Spleen (tissue), 11 donors: Measurements from ENCODE around the gene ZFYVE26. TPM values are rescaled to one million over a fixed set of nuclear protein-coding genes. Genes with fewer than 3 reads are reported as not detected.
A peak's percentile ranks its signal among the peaks of the same experiment; 100 is the strongest.

Experiments
- DNase-seq: peaks from one replicate; pipeline ENCODE4 v3.0.0-alpha.2; 2020
- H3K27ac ChIP-seq, 8 donors: fragments of 200-600 bp; sonication (generic) in 7 of 8; 1 replicate in 4 of 8; 2 replicates in 4 of 8; pipeline versions ENCODE4 v1.5.0 to v1.8.0; 2016 to 2021; ENCODE audit warnings: inconsistent platforms in 4 of 8, mild to moderate bottlenecking in 4 of 8, moderate library complexity in 1 of 8
- H3K27me3 ChIP-seq, 7 donors: fragments of 200-600 bp; sonication (generic) in 6 of 7; replicated peaks in 1 of 7; 1 replicate in 4 of 7; 2 replicates in 3 of 7; pipeline versions ENCODE4 v1.5.0 to v1.8.0; 2016 to 2021; ENCODE audit warnings: inconsistent platforms in 3 of 7, mild to moderate bottlenecking in 1 of 7
- H3K36me3 ChIP-seq, 6 donors: fragments of 200-600 bp; sonication (generic) in 5 of 6; 1 replicate in 4 of 6; 2 replicates in 2 of 6; pipeline versions ENCODE4 v1.5.0 to v1.8.0; 2016 to 2021; ENCODE audit warnings: inconsistent platforms in 2 of 6
- H3K4me1 ChIP-seq, 6 donors: fragments of 200-600 bp; sonication (generic) in 5 of 6; 1 replicate in 3 of 6; 2 replicates in 3 of 6; pipeline versions ENCODE4 v1.5.0 to v1.8.0; 2016 to 2021; ENCODE audit warnings: inconsistent platforms in 3 of 6
- H3K4me3 ChIP-seq, 8 donors: fragments of 200-600 bp; sonication (generic) in 7 of 8; 1 replicate in 4 of 8; 2 replicates in 4 of 8; pipeline versions ENCODE4 v1.5.0 to v1.8.0; 2016 to 2021; ENCODE audit warnings: inconsistent platforms in 4 of 8, mild to moderate bottlenecking in 4 of 8, moderate library complexity in 2 of 8
- H3K9me3 ChIP-seq, 8 donors: fragments of 200-600 bp; sonication (generic) in 7 of 8; 1 replicate in 4 of 8; 2 replicates in 4 of 8; pipeline versions ENCODE4 v1.5.0 to v1.8.0; 2016 to 2021; ENCODE audit warnings: inconsistent platforms in 4 of 8
- CTCF ChIP-seq, 11 experiments: fragments of 200-600 bp in 7 of 11; fragments of 450-650 bp in 4 of 11; sonication (generic) in 4 of 11; IDR thresholded peaks in 8 of 11; conservative IDR thresholded peaks in 3 of 11; 1 replicate in 7 of 11; 2 replicates in 4 of 11; pipeline versions ENCODE4 v1.4.0 to v1.8.0; 2016 to 2021; ENCODE audit warnings: antibody characterized with exemption in 11 of 11, inconsistent platforms in 4 of 11, mild to moderate bottlenecking in 1 of 11
- POLR2A ChIP-seq, 3 donors: fragments of 450-650 bp; IDR thresholded peaks; one replicate each; pipeline ENCODE4 v1.5.1; 2017; ENCODE audit warnings: antibody characterized with exemption in 3 of 3, mild to moderate bottlenecking in 1 of 3
- POLR2AphosphoS5 ChIP-seq, 3 donors: sonication (generic); formaldehyde crosslinking; IDR thresholded peaks; one replicate each; pipeline ENCODE4 v1.5.1; 2017; ENCODE audit warnings: antibody characterized with exemption in 3 of 3
- WGBS, 5 donors: extraction: QIAGEN DNeasy Blood & Tissue Kit in 3 of 5; methylation state at CpG; one replicate each; pipeline versions ENCODE4 v1.1.5 to v1.1.7; 2013 to 2018; 5-methylcytosine and 5-hydroxymethylcytosine counted together
- intact Hi-C: fragments of 100-400 bp; cut with DNase I; formaldehyde crosslinking; loops from one replicate; pipeline ENCODE4 v1.15.0; 2023; ENCODE audit warnings: low total_unique reads
- polyA plus RNA-seq, 3 donors: library from polyadenylated mRNA; stranded (reverse); fragments of 200-250 nt; gene quantifications; one replicate each; pipeline ENCODE4 v1.2.1, GENCODE V29; 2013
- total RNA-seq, 7 donors: library from RNA; depleted of rRNA in 3 of 7; stranded (reverse); fragments of >200 nt in 3 of 7; fragmentation: NEBNext Ultra II Directional in 4 of 7; extraction: Animal tissue kit (Norgen Biotek cat#: 25700) in 4 of 7; gene quantifications; one replicate each; pipeline versions ENCODE4 v1.1.0 to v1.2.1, GENCODE V29; 2016 to 2021
- donor health status: healthy with polysubstance abuse.
- donor health status: DM: no; HTN: no; CAD: no; lungs with moderate emphysema.
- donor health status: DM: no; HTN: no; CAD: no.
- donor health status: Bipolar disorder and iron deficiency.
- donor health status: healthy.
- donor health status: DM: no; HTN: no; CAD: no.
- donor health status: DM: yes; HTN: yes; CAD: no.

Gene ZFYVE26
- total and polyA plus RNA-seq, 10 donors = 3.6 to 43.5 (median 35.5) TPM

GRCh38 chr14:67851785-67852410 lies 35.5 kb upstream of the ZFYVE26 start:
- WGBS, 5 donors = 63 to 100% (median 69%) methylated on average over 1 to 9 of the region's 9 CpGs
- intact Hi-C loops = no loop called here
- H3K9me3 ChIP-seq = peaks cover 0 to 21% (median 13%) of the 10 kb centered on the region in 8 donors

GRCh38 chr14:67850066-67850830 lies 33.9 kb upstream of the ZFYVE26 start:
- Histone ChIP-seq H3K9me3 (peaks cover 0 to 24% (median 13%) of the 10 kb centered on the region in 8 donors), H3K36me3 (peaks cover 0 to 7% (median 0%) of the 10 kb centered on the region in 6 donors), H3K4me1 (peaks cover 0 to 31% (median 0%) of the 10 kb centered on the region in 6 donors), H3K4me3 (no peak overlapping the region), H3K27me3 (no peaks in the 10 kb centered on the region), H3K27ac (no peak overlapping the region)
- WGBS, 5 donors = 78 to 96% (median 91%) methylated on average over 9 of the region's 9 CpGs
- intact Hi-C loops = no loop called here
- DNase-seq = no peak
- TF ChIP-seq POLR2AphosphoS5 (IDR thresholded peaks at IDR 0.05) (no peak), POLR2A (IDR thresholded peaks at IDR 0.05) (no peak), CTCF (IDR thresholded peaks at IDR 0.05 in 8 of 11, conservative IDR thresholded peaks at IDR 0.05 in 3 of 11) (no peak)

More at GRCh38 chr14:67851785-67852410, 35.5 kb upstream of the ZFYVE26 start:
- peaks cover 0 to 31% (median 0%) of the 10 kb centered on the region in 6 donors for H3K4me1 ChIP-seq
- H3K27ac ChIP-seq = peak overlapping the region in 3 of 8 donors; percentile 56 to 92 (median 88)
- H3K36me3 ChIP-seq = no peaks in the 10 kb centered on the region
- no peak for DNase-seq
- H3K4me3 ChIP-seq = peak overlapping the region in 1 of 8 donors; percentile 57
- H3K27me3 ChIP-seq = no peaks in the 10 kb centered on the region
- TF ChIP-seq CTCF (IDR thresholded peaks at IDR 0.05 in 8 of 11, conservative IDR thresholded peaks at IDR 0.05 in 3 of 11) (no peak), POLR2A (IDR thresholded peaks at IDR 0.05) (no peak), POLR2AphosphoS5 (IDR thresholded peaks at IDR 0.05) (no peak)

GRCh38 chr14:67846029-67846610 lies 29.7 kb upstream of the ZFYVE26 start:
- no peak overlapping the region for H3K27ac ChIP-seq
- intact Hi-C loops = no loop called here
- H3K36me3 ChIP-seq = peaks cover 0 to 7% (median 0%) of the 10 kb centered on the region in 6 donors
- no peaks in the 10 kb centered on the region for H3K4me1 ChIP-seq
- DNase-seq = no peak
- H3K9me3 ChIP-seq = peaks cover 0 to 26% (median 13%) of the 10 kb centered on the region in 8 donors
- 91 to 96% (median 94%) methylated on average over 15 to 17 of the region's 17 CpGs for WGBS, 5 donors
- no peak overlapping the region for H3K4me3 ChIP-seq
- no peaks in the 10 kb centered on the region for H3K27me3 ChIP-seq
- TF ChIP-seq POLR2A (IDR thresholded peaks at IDR 0.05) (no peak), CTCF (IDR thresholded peaks at IDR 0.05 in 8 of 11, conservative IDR thresholded peaks at IDR 0.05 in 3 of 11) (no peak), POLR2AphosphoS5 (IDR thresholded peaks at IDR 0.05) (no peak)
